DND-41 (cell line): ENCODE results near the gene NDRG3.

ENCODE experiments used
- EZH2 ChIP-seq: IDR thresholded peaks from 3 replicates; pipeline ENCODE4 v1.6.1; 2012; ENCODE audit warnings: borderline replicate concordance, low read depth, mild to moderate bottlenecking, moderate library complexity, low read length, inconsistent platforms; ENCODE audit not compliant: severe bottlenecking
- TF ChIP-seq, protein P1 (sequence below): IDR thresholded peaks from 2 replicates; pipeline ENCODE4 v1.5.1; 2012; ENCODE audit warnings: borderline replicate concordance, low read length, moderate library complexity, mild to moderate bottlenecking; ENCODE audit not compliant: poor library complexity, severe bottlenecking; ENCODE audit errors: extremely low read depth

DNA sequence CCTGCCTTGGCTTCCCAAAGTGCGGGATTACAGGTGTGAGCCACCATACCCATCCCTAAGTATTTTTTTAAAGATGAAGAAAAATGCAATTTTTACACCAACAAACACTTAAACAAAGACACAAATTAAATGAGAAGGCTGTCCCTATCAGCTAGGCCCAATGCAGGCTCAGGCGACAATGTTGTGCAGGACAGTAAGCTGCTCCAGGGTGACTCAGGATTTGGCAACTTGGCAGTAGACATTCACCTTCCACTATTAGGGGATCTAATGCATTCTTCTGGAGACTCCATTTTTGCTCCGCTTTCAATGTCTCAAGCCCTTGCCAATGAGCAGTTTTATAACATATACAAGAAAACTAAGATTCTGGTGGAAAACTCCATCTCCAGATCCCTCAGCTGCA lies 19.7 kb downstream of the NDRG3 start:
- TF ChIP-seq, protein P1, sequence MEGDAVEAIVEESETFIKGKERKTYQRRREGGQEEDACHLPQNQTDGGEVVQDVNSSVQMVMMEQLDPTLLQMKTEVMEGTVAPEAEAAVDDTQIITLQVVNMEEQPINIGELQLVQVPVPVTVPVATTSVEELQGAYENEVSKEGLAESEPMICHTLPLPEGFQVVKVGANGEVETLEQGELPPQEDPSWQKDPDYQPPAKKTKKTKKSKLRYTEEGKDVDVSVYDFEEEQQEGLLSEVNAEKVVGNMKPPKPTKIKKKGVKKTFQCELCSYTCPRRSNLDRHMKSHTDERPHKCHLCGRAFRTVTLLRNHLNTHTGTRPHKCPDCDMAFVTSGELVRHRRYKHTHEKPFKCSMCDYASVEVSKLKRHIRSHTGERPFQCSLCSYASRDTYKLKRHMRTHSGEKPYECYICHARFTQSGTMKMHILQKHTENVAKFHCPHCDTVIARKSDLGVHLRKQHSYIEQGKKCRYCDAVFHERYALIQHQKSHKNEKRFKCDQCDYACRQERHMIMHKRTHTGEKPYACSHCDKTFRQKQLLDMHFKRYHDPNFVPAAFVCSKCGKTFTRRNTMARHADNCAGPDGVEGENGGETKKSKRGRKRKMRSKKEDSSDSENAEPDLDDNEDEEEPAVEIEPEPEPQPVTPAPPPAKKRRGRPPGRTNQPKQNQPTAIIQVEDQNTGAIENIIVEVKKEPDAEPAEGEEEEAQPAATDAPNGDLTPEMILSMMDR: no peak
- no peak for TF ChIP-seq EZH2
